Activated T-cell treated with anti-CD3 and anti-CD28 coated beads, Interleukin-2, amount 50 U/mL, for 1 hour (primary cell): Measurements from ENCODE around the gene SMPD3.

Experiments used
- DNase-seq: peaks from one replicate; pipeline ENCODE4 v3.0.0-alpha.2; 2020

Gene SMPD3

GRCh38 chr16:68401871-68402747 lies 46.2 kb downstream of the SMPD3 start:
- DNase-seq: no peak

GRCh38 chr16:68400924-68401460 lies 47.3 kb downstream of the SMPD3 start:
- no peak for DNase-seq

GRCh38 chr16:68400083-68400923 lies 48.0 kb downstream of the SMPD3 start:
- DNase-seq: no peak

- peak; percentile 2 for DNase-seq
These were observed 48.9 kb downstream of the SMPD3 start for GRCh38 chr16:68399456-68399855.

DNA sequence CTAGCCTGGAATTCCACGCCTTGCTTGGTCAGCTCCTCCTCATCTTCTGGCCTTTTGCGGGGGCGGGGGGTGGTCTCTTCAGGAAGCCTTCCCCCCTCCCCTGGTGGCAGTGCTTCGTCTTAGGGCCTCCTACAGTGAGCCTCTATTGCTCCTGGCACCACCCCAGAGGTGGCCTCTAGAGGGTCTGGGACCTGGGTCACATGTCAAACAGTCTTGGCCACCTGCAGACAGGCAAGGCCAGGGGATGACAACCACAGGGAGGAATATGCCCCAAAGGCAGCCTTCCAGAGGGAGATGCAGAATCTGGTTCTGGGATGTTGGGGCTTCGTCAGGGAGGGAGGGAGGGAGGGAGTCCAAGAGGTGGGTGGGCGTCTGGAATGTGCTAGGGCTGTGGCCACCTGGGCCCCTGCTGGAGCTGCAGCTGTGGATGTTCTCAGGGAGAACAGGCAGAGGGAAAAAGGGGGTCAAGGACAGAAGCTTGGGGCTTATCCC lies 50.6 kb downstream of the SMPD3 start:
- DNase-seq: no peak

GRCh38 chr16:68396481-68396880 lies 51.8 kb downstream of the SMPD3 start:
- peak; percentile 55 for DNase-seq

GRCh38 chr16:68395815-68396214 lies 52.5 kb downstream of the SMPD3 start:
- no peak for DNase-seq

DNA sequence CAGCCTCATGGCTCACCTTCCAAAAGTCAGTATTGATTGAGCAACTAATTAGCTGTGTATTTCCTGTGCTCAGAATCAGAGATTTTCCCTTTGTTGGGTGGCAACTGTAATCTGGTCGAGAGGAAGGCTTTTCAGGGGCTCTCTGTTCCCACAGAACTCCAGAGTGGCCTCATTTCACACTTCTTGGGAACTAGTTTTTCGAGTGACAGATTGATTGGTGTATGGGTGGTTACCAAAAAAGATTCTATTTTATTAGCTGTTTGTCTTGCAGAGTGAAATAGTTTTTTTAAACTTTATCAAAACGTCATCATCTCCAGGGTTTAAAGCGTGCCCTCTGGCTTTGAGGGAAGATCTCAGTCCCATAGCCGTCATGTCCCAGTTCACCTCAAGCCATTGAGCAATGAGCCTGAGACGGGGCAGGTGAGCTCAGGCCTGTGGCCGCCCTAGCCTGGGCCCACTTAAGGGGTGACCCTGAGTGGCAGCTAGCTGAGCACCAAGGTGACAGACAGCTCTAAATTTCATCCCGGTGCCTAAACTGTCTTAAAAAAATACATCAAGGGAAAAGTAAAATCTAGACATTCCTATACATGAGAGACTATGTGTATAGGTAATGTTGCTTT lies 53.0 kb downstream of the SMPD3 start:
- no peak for DNase-seq

- DNase-seq: no peak
These were observed 55.0 kb downstream of the SMPD3 start for GRCh38 chr16:68393333-68393732.

GRCh38 chr16:68389750-68390371 lies 58.4 kb downstream of the SMPD3 start:
- DNase-seq: no peak

DNA sequence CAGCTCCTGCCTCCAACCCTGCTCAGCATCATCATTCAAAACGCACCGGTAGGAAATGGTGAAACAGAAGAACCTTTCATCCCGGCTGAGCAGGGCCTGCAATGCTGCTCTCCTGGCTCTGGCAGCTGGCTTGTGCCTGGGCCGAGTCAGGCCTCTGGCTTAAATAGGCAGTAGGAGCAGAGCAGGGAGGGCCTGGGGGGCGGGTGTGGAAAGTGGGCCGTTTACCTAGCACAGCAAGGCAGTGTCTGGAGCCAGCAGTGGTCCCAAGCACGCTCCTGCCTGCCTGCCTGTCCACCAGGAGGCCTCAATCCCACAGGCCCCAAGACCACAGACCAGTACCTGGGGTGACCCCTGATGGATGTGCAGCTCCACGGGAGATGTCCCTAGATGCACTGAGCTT lies 59.3 kb downstream of the SMPD3 start:
- no peak for DNase-seq

- DNase-seq: no peak
These were observed 60.2 kb downstream of the SMPD3 start for GRCh38 chr16:68388124-68388523.

- DNase-seq: no peak
These were observed 61.0 kb downstream of the SMPD3 start for GRCh38 chr16:68387301-68387700.

GRCh38 chr16:68386628-68387027 lies 61.7 kb downstream of the SMPD3 start:
- no peak for DNase-seq

DNA sequence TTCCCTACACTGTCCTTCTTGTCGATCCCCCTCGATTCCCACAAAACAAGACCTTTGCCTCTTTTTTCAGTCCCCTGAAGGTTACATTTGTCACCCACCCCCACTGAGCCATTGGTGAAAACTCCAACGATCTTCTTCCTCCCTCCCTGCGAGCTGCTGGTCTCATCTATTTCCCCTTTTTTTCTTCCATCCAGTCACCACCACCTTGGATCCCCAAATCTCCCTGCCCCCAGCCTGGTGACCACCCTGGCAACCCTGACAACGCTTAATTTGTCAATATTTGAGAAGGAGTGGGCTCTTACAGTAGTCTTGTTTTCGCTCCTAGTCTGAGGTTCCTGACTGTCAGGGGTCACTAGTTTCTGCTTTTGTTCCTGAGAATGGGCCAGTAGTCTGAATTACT lies 62.9 kb downstream of the SMPD3 start:
- DNase-seq: no peak

- DNase-seq: no peak
These were observed 63.8 kb downstream of the SMPD3 start for GRCh38 chr16:68384288-68385161.

DNA sequence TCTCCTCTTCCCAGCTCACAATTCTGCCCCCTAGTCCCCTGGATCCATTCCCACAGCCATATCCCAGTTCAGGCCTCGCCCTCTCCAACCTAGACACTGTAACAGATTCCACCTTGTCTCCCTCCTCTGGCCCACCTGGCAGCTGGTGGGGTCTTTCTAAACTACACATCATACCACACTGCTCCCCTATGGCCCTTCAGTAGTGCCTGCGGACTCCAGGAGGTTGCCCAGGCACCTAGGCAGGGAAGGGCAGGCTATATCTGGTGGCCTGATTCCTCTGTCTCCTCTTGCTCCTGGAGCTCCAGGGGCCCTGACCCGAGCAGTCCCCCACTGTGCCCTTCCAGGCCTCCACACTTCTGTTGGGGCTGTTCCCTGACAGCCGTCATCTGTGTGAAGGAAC lies 64.5 kb downstream of the SMPD3 start:
- no peak for DNase-seq

DNA sequence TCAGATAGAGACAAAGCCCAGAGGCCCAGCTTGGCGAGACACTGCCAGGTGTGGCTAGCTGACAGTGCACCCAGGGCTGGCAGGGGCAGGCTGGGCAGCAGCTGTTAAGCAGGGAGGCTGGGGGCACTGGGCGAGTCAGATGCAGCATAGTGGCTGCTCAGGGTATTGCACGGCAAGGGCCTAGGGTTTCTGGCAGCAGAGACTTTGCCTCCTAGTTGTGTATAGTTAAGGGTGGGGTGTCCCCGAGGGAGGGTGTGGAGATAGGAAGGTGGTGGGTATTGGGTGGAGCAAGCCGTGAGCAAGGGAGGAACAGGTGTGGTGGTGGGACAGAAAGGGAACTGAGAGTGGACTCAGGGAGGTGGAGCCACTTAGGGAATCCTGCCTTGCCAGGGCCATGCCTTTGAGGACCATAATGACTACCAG lies 66.0 kb downstream of the SMPD3 start:
- DNase-seq: no peak

DNA sequence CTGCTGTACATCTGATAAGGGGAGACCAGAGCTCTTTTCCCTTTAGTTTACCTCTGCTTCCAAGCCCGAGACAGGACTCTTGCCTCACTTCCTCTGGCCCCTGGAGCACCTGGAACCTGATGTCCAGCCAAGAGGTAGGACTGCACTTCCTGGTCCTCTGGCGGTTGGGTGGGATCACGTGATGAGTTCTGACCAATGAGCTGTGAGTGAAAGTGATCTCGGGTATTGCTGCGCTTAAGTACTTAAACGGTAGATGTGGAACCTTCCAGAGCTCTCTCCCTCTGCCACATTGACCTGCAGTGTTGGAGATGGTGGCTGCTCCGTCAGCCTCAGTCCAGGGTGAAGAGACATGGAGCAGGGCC lies 67.0 kb downstream of the SMPD3 start:
- no peak for DNase-seq

DNA sequence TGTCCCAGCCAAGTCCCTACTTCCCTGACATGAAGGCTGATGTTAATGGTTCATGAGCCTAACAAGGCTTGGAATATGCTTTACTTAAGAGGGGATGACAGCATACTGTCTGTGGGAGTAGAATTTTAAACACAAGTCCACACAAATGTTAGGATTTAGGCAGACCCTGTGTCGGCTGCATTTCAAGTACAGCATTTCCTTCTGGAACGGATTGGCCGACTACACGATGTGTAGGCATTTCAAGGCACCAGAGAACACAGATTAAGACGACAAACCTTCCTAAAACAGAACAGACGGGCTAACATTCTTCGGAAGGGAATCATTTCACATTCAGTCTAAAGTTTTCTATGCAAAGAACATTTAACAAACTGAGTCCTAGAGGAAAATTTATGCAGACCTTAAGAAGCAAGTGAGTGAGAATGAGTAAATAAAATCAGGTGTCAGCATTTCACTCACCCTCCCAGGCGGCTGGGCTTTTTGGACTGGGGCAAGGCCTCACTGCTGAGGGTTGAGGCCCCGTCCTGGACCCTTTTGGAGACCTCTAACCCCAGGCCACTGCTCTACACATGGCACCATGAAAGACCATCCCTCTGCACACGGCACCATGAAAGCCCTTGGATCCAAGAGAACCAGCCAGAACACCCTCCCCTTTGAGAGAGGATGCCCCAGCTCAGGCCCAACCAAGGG lies 67.5 kb downstream of the SMPD3 start:
- DNase-seq: no peak

- DNase-seq: no peak
These were observed 68.0 kb downstream of the SMPD3 start for GRCh38 chr16:68380348-68380670.
